ENCODE data around the gene CKS1B. TPM values are rescaled to one million over a fixed set of nuclear protein-coding genes. Genes with fewer than 3 reads are reported as not detected.

Gene CKS1B
- total RNA-seq (2022; extraction: Qiagen RNA extraction; ENCODE audit: low read depth), result 315 to 374 TPM (median 341 TPM) in 5 replicates

DNA sequence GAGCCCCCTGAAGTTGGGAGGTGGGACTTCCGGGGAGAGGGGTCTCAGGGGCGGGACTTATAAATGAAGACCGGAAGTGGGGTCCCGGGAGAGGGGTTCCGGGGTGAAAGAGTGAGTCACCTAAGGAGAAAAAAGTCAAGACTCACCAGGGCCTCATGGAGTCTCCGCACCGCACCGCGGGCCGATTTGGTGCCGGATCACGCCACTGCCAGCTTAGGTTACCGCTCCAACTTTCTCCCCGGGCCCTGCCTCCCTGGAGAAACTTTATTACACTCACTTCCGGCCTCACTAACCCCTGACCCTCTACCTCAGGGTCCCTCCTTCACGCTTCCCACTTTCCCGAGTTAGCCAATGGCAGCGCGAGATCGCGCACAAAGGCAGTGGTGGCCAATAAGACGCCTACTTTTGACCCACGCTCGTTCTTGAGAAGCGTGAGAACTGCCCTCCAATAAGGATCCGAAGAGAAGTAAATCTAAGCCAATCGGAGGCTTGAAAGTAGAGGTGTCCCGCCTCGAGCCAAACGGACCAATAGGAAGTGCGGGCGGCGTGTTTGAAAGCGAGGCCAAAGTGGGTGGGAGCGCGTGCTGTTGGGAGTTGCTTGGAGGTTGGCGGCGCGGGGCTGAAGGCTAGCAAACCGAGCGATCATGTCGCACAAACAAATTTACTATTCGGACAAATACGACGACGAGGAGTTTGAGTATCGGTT, at the start of gene CKS1B:
TSS of gene CKS1B (plus strand) at position 580 of the 706 bp plus-strand sequence. CDS start at position 645, 65 bp downstream.

DNA sequence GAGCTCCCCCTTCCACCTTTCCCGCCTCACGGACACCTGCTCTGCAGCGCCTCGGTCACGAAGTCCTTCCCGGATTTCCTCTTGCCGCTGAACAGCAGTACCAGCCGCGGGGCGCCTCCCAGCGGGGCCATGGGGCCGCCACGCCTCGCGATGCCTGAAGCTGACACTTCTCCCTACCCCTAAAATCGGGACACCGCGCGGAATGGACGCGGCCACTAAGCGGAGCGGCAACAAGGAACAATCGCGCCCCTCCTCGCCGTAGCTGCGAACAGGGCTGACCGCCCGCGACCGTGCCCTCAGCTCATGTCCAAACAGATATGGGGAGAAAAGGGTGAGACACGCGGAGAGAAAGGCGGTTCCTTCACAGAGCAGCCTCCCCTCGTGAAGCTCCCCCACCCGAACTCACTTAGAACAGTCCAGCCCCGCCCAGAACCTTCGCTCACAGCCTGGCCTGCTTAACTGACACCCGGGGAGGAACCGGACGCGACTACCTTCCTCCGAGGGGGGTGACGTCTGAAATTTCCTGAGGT, 37.9 kb upstream of the CKS1B start, which contains the start of gene PMVK:
TSS of gene PMVK (minus strand) at position 165 of the 530 bp plus-strand sequence. CDS start at position 131, 34 bp downstream.

GRCh38 chr1:154955718-154956543, 18.6 kb upstream of the CKS1B start, which contains the start of gene PBXIP1:
Gene PBXIP1, minus strand, starts transcription at chr1:154956099. Its CDS starts 2,378 bp downstream, at chr1:154953721.

DNA sequence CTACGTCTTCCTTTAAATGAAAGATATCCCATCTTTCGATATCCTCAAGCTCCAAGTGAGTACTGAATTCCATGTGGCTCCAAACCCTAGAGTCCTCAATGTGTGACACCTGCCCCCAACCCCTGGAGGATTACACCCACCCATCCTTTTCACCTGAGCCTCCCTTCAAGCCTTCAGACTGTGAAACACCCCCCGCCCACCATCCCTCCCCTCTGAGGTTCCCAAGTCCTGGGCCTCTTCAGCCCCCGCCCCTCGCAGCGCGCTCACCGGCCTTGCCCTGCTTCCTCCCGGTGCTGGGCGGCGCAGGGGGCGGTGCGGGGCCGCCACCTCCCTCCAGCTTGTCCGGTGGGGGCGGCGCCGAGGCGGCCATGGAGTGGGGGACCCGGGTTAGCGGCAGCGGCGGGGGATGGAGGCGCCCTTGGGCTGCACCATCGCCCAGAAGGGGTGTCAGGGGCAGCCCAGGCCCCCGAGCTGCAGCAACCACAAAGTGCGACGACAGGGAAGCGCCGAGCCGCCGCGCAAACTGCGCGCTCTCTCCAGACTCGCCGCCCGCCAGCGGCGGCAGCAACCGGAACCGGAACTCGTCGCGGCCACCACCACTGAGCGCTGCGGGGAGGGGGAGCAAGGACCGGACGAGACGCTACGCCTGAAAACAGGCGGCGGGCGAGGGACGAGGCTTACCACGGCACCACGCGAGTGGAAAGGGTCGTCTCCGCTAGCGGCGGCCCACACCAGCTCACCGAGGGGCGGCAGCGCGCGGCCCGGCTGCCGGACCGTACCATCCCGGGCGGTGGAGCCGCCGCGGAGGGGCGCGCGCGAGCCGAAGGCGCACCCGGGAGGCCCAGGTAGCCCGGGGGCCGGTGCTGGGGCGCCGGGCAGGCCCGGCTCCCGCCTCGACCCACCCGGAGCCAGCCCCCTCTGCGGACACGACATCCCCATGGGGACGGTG, 13.0 kb upstream of the CKS1B start, which contains the start of gene PYGO2:
TSS of gene PYGO2 (minus strand) at position 576 of the 949 bp plus-strand sequence. CDS start at position 370, 206 bp downstream.

GRCh38 chr1:154970631-154971340, 3.7 kb upstream of the CKS1B start, which contains the start of gene SHC1:
Gene SHC1, minus strand, starts transcription at chr1:154970747. Its CDS starts 221 bp downstream, at chr1:154970526.

DNA sequence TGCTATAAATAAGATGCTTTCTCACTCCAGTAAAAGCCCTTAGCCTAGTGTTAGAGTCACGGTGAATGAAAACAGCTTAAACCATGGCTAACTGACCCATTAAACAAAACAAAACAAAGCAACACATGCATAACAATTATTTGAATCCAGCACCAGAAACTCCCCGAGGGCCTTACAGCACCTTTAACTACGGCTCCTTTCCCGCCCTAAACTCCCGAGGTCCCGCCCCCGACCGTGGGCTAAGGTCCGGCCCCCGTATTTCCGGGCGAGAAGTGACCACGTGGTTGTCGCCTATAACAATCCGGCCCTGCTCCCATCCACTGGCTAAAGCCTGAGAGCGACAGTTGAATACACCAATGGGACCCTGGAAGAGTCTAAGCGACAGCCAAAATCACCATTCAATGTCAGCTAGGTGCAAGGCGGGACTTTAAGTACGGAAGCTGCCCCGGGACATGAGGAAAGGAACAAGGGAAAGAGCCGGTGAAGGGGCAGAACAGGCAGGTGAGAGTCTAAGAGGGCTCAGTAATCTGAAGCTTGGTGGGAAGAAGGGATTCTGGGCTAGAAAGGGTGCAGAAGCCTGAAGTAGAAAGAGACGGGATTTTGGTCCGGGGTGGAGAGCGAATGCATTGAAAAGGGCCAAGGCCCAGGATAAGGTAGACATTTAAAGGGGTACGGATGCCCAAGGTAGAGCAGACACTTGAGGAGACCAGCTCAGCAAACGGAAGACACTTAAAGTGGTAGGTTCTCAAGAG, 8.6 kb downstream of the CKS1B start, which contains the start of gene FLAD1:
TSS of gene FLAD1 (plus strand) at position 448 of the 752 bp plus-strand sequence. CDS start 351 bp downstream, outside the sequence.

GRCh38 chr1:154993572-154994268, 19.2 kb downstream of the CKS1B start, which contains the start of gene LENEP:
Gene LENEP, plus strand, starts transcription at chr1:154993586. Its CDS starts 22 bp downstream, at chr1:154993608.

DNA sequence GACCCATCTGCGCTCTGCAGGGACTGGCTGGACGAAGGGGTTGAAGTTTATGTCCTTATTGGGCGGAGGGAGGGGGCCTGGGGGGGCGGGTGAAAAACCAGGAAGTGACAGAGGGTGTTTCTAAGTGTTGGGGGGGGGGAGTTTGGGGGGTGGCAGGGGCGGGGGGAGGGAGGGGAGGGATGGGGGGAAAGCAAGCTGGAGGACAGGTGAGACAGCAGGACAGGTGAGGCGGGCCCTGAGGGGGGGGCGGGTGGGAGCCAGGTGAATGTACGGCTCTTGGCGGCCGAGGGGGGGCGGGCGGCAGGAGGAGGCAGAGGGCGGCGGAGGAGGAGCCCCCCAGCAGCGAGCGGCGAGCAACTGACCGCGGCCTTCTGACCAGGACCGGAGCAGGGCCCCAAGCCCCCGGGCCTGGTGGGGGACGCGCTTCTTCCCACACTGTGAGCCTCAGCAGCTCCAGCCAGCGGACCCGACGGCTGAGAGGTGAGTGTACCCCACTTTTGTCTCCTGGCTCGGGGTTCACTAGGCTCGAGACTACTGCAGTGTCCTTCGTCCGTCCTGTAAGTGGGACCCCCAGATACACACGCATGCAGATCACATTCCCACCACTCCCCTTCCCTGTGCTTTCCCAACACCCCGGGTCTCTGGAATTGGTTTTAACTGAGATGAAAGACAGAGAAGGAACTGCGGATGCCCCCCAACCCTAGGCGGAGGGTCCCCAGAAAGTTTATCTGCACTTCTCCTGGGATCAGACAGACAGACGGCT, 28.2 kb downstream of the CKS1B start, which contains the start of gene ZBTB7B:
TSS of gene ZBTB7B (plus strand) at position 339 of the 763 bp plus-strand sequence. CDS start 11,859 bp downstream, outside the sequence.

Other genes starting within 250 kb of the CKS1B start
- gene KCNN3, start 104.4 kb upstream of the CKS1B start, total RNA-seq (2022; extraction: Qiagen RNA extraction; ENCODE audit: low read depth), result 0.01 to 0.09 TPM (median 0.07 TPM) in 4 of 5 replicates, not detected in the other
- 35.1 to 45.6 TPM (median 42.4 TPM) in 5 replicates for gene PMVK, start 38.0 kb upstream of the CKS1B start, total RNA-seq (2022; extraction: Qiagen RNA extraction; ENCODE audit: low read depth)
- 9.6 to 16.8 TPM (median 14.3 TPM) in 5 replicates for gene PBXIP1, start 18.6 kb upstream of the CKS1B start, total RNA-seq (2022; extraction: Qiagen RNA extraction; ENCODE audit: low read depth)
- 17.3 to 25.2 TPM (median 22.8 TPM) in 5 replicates for gene PYGO2, start 12.9 kb upstream of the CKS1B start, total RNA-seq (2022; extraction: Qiagen RNA extraction; ENCODE audit: low read depth)
- gene SHC1, start 3.9 kb upstream of the CKS1B start, total RNA-seq (2022; extraction: Qiagen RNA extraction; ENCODE audit: low read depth), result 127 to 198 TPM (median 190 TPM) in 5 replicates
- gene FLAD1, start 8.7 kb downstream of the CKS1B start, total RNA-seq (2022; extraction: Qiagen RNA extraction; ENCODE audit: low read depth), result 32.7 to 48.4 TPM (median 44.8 TPM) in 5 replicates
- not detected in 5 replicates for gene LENEP, start 18.9 kb downstream of the CKS1B start, total RNA-seq (2022; extraction: Qiagen RNA extraction; ENCODE audit: low read depth)
- 23.6 to 45.7 TPM (median 42.3 TPM) in 5 replicates for gene ZBTB7B, start 28.1 kb downstream of the CKS1B start, total RNA-seq (2022; extraction: Qiagen RNA extraction; ENCODE audit: low read depth)
- 0.47 to 0.72 TPM (median 0.64 TPM) in 4 of 5 replicates, not detected in the other for gene DCST2, start 59.1 kb downstream of the CKS1B start, total RNA-seq (2022; extraction: Qiagen RNA extraction; ENCODE audit: low read depth)
- gene DCST1, start 59.1 kb downstream of the CKS1B start, total RNA-seq (2022; extraction: Qiagen RNA extraction; ENCODE audit: low read depth), result not detected in 5 replicates
- gene ADAM15, start 76.6 kb downstream of the CKS1B start, total RNA-seq (2022; extraction: Qiagen RNA extraction; ENCODE audit: low read depth), result 43.4 to 105 TPM (median 89.4 TPM) in 5 replicates
- gene EFNA4, start 89.1 kb downstream of the CKS1B start, total RNA-seq (2022; extraction: Qiagen RNA extraction; ENCODE audit: low read depth), result 7.5 to 11.6 TPM (median 10.4 TPM) in 5 replicates
- 5.0 to 6.2 TPM (median 5.8 TPM) in 5 replicates for gene EFNA3, start 104.2 kb downstream of the CKS1B start, total RNA-seq (2022; extraction: Qiagen RNA extraction; ENCODE audit: low read depth)
- gene EFNA1, start 153.2 kb downstream of the CKS1B start, total RNA-seq (2022; extraction: Qiagen RNA extraction; ENCODE audit: low read depth), result 25.9 to 37.5 TPM (median 31.4 TPM) in 5 replicates
- gene SLC50A1, start 161.2 kb downstream of the CKS1B start, total RNA-seq (2022; extraction: Qiagen RNA extraction; ENCODE audit: low read depth), result 30.3 to 36.9 TPM (median 34.9 TPM) in 5 replicates
- gene DPM3, start 165.8 kb downstream of the CKS1B start, total RNA-seq (2022; extraction: Qiagen RNA extraction; ENCODE audit: low read depth), result 48.3 to 103 TPM (median 102 TPM) in 5 replicates
- gene KRTCAP2, start 198.6 kb downstream of the CKS1B start, total RNA-seq (2022; extraction: Qiagen RNA extraction; ENCODE audit: low read depth), result 165 to 271 TPM (median 248 TPM) in 5 replicates
- 1.0 to 3.1 TPM (median 1.8 TPM) in 5 replicates for gene TRIM46, start 199.2 kb downstream of the CKS1B start, total RNA-seq (2022; extraction: Qiagen RNA extraction; ENCODE audit: low read depth)
- gene THBS3, start 233.2 kb downstream of the CKS1B start, total RNA-seq (2022; extraction: Qiagen RNA extraction; ENCODE audit: low read depth), result 6.7 to 10.8 TPM (median 9.2 TPM) in 5 replicates
- gene MTX1, start 234.0 kb downstream of the CKS1B start, total RNA-seq (2022; extraction: Qiagen RNA extraction; ENCODE audit: low read depth), result 53.5 to 74.7 TPM (median 69.1 TPM) in 5 replicates